SK-N-SH treated with all-trans-retinoic acid at 6 μM for 48 hours (cell line): Measurements from ENCODE around the gene APBA2.

Experiments used
- BACH2 ChIP-seq: fragments of 250-450 bp; sonication (Bioruptor Pico); IDR thresholded peaks from 2 replicates; pipeline ENCODE4 v1.9.0; 2021; ENCODE audit warnings: mild to moderate bottlenecking, borderline replicate concordance
- GLIS3 ChIP-seq: fragments of 250-450 bp; sonication (Bioruptor Pico); IDR thresholded peaks from 2 replicates; pipeline ENCODE4 v1.5.0; 2020; ENCODE audit warnings: mild to moderate bottlenecking, moderate library complexity
- TOX ChIP-seq: fragments of 250-450 bp; sonication (Bioruptor Pico); IDR thresholded peaks from 2 replicates; pipeline ENCODE4 v1.8.0; 2021; ENCODE audit warnings: mild to moderate bottlenecking, moderate library complexity, borderline replicate concordance
- ZFP30 ChIP-seq: fragments of 450-650 bp; formaldehyde crosslinking; IDR thresholded peaks from 2 replicates; pipeline ENCODE4 v1.5.0; 2022; ENCODE audit warnings: mild to moderate bottlenecking, moderate library complexity

- TF ChIP-seq TOX (CRISPR knock-in tag) = no peak
- no peak for TF ChIP-seq GLIS3 (CRISPR knock-in tag)
- TF ChIP-seq BACH2 (CRISPR knock-in tag) = no peak
- TF ChIP-seq ZFP30 = no peak
Observed at GRCh38 chr15:28868744-28869345, 16.9 kb upstream of the APBA2 start.
